Bronchial epithelial cell (primary cell): ENCODE measurements around the gene CDH9. TPM values are rescaled to one million over a fixed set of nuclear protein-coding genes. Genes with fewer than 3 reads are reported as not detected.
A peak's percentile ranks its signal among the peaks of the same experiment; 100 is the strongest.

Source experiments
- DNase-seq: peaks from one replicate; pipeline ENCODE4 v3.0.0-alpha.2; 2010; ENCODE audit warnings: low read depth
- FAIRE-seq: peaks from 2 replicates; lab custom pipeline; 2011; peaks lifted over from hg19 to GRCh38; lab: Jason Lieb, UNC
- H3K27me3 ChIP-seq: 2 replicates; pipeline ENCODE4 v1.5.1; 2011; ENCODE audit warnings: low read length; ENCODE audit not compliant: control insufficient read depth, insufficient read depth
- H3K36me3 ChIP-seq: 2 replicates; pipeline ENCODE4 v1.5.1; 2011; ENCODE audit warnings: low read length; ENCODE audit not compliant: control insufficient read depth, insufficient read depth
- H3K4me3 ChIP-seq: 2 replicates; pipeline ENCODE4 v1.5.1; 2011; ENCODE audit warnings: mild to moderate bottlenecking, low read depth, low read length, control low read depth
- CTCF ChIP-seq: IDR thresholded peaks from 2 replicates; pipeline ENCODE4 v1.5.1; 2011; ENCODE audit warnings: mild to moderate bottlenecking, moderate library complexity, low read length, control low read depth, inconsistent platforms; ENCODE audit not compliant: insufficient read depth, severe bottlenecking
- total RNA-seq: library from RNA; depleted of rRNA; stranded (reverse); fragments of >200 nt; gene quantifications from 2 replicates; pipeline ENCODE4 v1.2.1, GENCODE V29; 2014

The CDH9 gene
- total RNA-seq, 1 donor from 2014 or later: not detected

- FAIRE-seq (no peak), DNase-seq (peak; percentile 13)
- H3K4me3 ChIP-seq: no peak overlapping the region
- no peak for TF ChIP-seq CTCF
- no peaks in the 10 kb centered on the region for H3K27me3 ChIP-seq
- no peaks in the 10 kb centered on the region for H3K36me3 ChIP-seq
These were observed 29.5 kb downstream of the CDH9 start for GRCh38 chr5:27008604-27009539.

- Histone ChIP-seq H3K27me3 (no peaks in the 10 kb centered on the region), H3K36me3 (no peaks in the 10 kb centered on the region), H3K4me3 (no peak overlapping the region)
- FAIRE-seq: no peak
- DNase-seq: no peak
- no peak for TF ChIP-seq CTCF
These were observed 31.3 kb downstream of the CDH9 start for GRCh38 chr5:27007121-27007520.

- no peak for FAIRE-seq
- H3K27me3 ChIP-seq: no peaks in the 10 kb centered on the region
- DNase-seq: no peak
- no peaks in the 10 kb centered on the region for H3K36me3 ChIP-seq
- H3K4me3 ChIP-seq: no peak overlapping the region
- no peak for TF ChIP-seq CTCF
These were observed 51.4 kb downstream of the CDH9 start for GRCh38 chr5:26986985-26987384.

- no peak for FAIRE-seq
- H3K36me3 ChIP-seq: no peaks in the 10 kb centered on the region
- TF ChIP-seq CTCF: no peak
- H3K4me3 ChIP-seq: no peak overlapping the region
- no peaks in the 10 kb centered on the region for H3K27me3 ChIP-seq
- DNase-seq: no peak
These were observed 56.6 kb downstream of the CDH9 start for GRCh38 chr5:26981750-26982149.

- H3K27me3 ChIP-seq: no peaks in the 10 kb centered on the region
These were observed 79.1 kb downstream of the CDH9 start for GRCh38 chr5:26959290-26959689.

More at GRCh38 chr5:26959290-26959689, 79.1 kb downstream of the CDH9 start:
- Histone ChIP-seq H3K36me3 (no peaks in the 10 kb centered on the region), H3K4me3 (no peak overlapping the region)
- FAIRE-seq (no peak), DNase-seq (no peak)
- no peak for TF ChIP-seq CTCF
